Fibroblast of the aortic adventitia (primary cell): ENCODE measurements around the gene TMEM220. TPM values are rescaled to one million over a fixed set of nuclear protein-coding genes. Genes with fewer than 3 reads are reported as not detected.

Experiments
- DNase-seq: peaks from one replicate; pipeline ENCODE4 v3.0.0-alpha.2; 2010; ENCODE audit warnings: low read depth
- H3K4me3 ChIP-seq: 2 replicates; pipeline ENCODE4 v1.5.1; 2011; ENCODE audit warnings: low read depth, mild to moderate bottlenecking, control low read depth, low read length, moderate library complexity
- total RNA-seq: library from RNA; depleted of rRNA; stranded (reverse); fragments of >200 nt; gene quantifications from 2 replicates; pipeline ENCODE4 v1.2.3, GENCODE V29; 2012; ENCODE audit warnings: low replicate concordance
- TF ChIP-seq, protein P1 (sequence below): IDR thresholded peaks from 2 replicates; pipeline ENCODE4 v1.5.1; 2011; ENCODE audit warnings: mild to moderate bottlenecking, low read length, control low read depth, inconsistent platforms; ENCODE audit not compliant: insufficient read depth

The TMEM220 gene
- total RNA-seq, 1 donor = 6.2 TPM

DNA sequence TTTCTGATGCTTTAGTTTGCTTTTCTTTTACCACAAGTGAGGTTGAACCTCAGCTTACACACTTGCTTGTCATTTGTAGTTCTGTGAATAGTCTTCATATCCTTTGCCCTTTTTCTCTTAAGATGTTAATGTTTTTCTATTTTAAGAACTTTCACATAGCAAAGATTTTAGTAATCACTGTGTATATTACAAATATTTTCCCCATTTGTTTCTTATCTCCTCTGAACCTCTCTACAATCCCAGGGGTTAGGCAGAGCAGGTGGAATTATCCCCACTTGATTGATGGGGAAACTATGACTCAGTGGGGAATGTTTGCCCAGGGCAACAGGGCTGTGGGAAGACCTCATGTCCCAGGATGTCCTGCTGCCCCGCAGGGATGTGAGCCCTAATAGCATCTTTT lies 61.0 kb downstream of the TMEM220 start:
- no peak overlapping the region for H3K4me3 ChIP-seq
- TF ChIP-seq, protein P1, sequence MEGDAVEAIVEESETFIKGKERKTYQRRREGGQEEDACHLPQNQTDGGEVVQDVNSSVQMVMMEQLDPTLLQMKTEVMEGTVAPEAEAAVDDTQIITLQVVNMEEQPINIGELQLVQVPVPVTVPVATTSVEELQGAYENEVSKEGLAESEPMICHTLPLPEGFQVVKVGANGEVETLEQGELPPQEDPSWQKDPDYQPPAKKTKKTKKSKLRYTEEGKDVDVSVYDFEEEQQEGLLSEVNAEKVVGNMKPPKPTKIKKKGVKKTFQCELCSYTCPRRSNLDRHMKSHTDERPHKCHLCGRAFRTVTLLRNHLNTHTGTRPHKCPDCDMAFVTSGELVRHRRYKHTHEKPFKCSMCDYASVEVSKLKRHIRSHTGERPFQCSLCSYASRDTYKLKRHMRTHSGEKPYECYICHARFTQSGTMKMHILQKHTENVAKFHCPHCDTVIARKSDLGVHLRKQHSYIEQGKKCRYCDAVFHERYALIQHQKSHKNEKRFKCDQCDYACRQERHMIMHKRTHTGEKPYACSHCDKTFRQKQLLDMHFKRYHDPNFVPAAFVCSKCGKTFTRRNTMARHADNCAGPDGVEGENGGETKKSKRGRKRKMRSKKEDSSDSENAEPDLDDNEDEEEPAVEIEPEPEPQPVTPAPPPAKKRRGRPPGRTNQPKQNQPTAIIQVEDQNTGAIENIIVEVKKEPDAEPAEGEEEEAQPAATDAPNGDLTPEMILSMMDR = no peak
- peak; percentile 85 for DNase-seq

DNA sequence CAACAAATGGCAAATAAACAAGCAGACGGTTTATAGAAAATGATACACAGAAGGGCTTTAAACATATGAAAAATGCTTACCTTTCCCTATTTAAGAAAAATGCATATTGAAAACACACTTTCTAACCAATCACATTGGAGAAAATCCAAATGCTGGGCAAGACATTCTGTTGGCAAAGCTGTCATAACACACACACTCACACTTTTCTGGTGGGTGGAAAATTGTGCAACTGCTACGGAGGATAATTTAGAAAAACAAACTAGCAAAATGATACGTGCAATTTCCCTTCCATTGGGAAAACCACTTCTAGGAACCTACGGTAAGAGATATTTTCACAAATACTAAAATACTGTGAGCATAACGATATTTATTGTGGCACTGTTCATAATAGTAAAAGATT lies 62.9 kb downstream of the TMEM220 start:
- H3K4me3 ChIP-seq = no peak overlapping the region
- TF ChIP-seq, protein P1 = no peak
- no peak for DNase-seq

DNA sequence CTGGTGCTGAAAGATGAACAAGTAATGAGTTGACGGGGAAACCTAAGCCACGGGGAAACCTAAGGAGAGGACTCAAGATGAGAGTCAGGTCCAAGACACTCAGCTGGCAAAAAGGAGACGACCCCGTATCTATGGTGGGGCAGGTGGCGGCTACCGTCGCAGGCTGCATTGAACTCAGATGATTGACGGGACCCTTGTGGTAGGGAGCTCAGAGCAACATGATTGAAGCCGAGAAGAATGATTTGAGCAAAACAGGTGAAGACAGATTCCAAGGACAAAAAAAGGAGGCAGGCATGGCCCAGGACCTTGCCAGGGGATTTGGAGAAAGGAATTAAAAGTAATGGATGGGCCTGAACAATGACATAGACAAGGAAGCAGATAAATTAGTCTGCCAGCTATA lies 65.3 kb downstream of the TMEM220 start:
- no peak overlapping the region for H3K4me3 ChIP-seq
- TF ChIP-seq, protein P1 = no peak
- no peak for DNase-seq

Other genes with a start within 250 kb of the TMEM220 start
- 0.08 TPM in 1 of 2 replicates, not detected in the other for gene MYH1, start 211.5 kb downstream of the TMEM220 start, total RNA-seq
- gene MYH2, start 180.4 kb downstream of the TMEM220 start, total RNA-seq = 0.25 TPM in 1 of 2 replicates, not detected in the other
- 0.45 and 1.1 TPM in 2 replicates for gene MYH3, start 72.7 kb downstream of the TMEM220 start, total RNA-seq
- gene SCO1, start 32.5 kb downstream of the TMEM220 start, total RNA-seq = 22.1 and 69.7 TPM in 2 replicates
- 9.3 and 18.3 TPM in 2 replicates for gene ADPRM, start 32.4 kb downstream of the TMEM220 start, total RNA-seq
- gene TMEM238L, start 74.1 kb upstream of the TMEM220 start, total RNA-seq = not detected in 2 replicates
- gene PIRT, start 108.1 kb upstream of the TMEM220 start, total RNA-seq = not detected in 2 replicates